IMR-90 (cell line): ENCODE measurements around the gene RMDN3. TPM values are rescaled to one million over a fixed set of nuclear protein-coding genes. Genes with fewer than 3 reads are reported as not detected.

Experiments
- ATAC-seq: fragments of 200-7000 bp; cut with Tn5 transposase; 2 replicates; pipeline ENCODE4 v1.9.1; 2020; ENCODE audit warnings: low read depth, mild to moderate bottlenecking, moderate library complexity
- BruUV-seq: library from RNA; stranded (reverse); fragments of 400-500 nt; replicated peaks from 2 replicates; lab custom pipeline; 2021; lab: Mats Ljungman, UMichigan
- CTCF ChIA-PET: fragments of 300-600 bp; formaldehyde crosslinking; extraction: SDS; loops from one replicate; lab custom pipeline; 2021; ENCODE audit warnings: antibody characterized with exemption; lab: Yijun Ruan, JAX
- POLR2A ChIA-PET: fragments of 300-600 bp; sonication (Branson Sonifier 250); formaldehyde crosslinking; loops from one replicate; lab custom pipeline; 2022; ENCODE audit warnings: antibody characterized with exemption; ENCODE audit not compliant: unreplicated experiment; lab: Charles Lee
- DNase-seq: peaks from one replicate; pipeline ENCODE4 v3.0.0; 2013
- H2AFZ ChIP-seq: replicated peaks from 2 replicates; pipeline ENCODE3; 2013; ENCODE audit warnings: low read length, mild to moderate bottlenecking; ENCODE audit not compliant: poor library complexity
- H2AK5ac ChIP-seq: 2 replicates; pipeline ENCODE4 v1.6.1; 2013; ENCODE audit warnings: low read depth, low read length, inconsistent platforms
- H2AK9ac ChIP-seq: replicated peaks from 2 replicates; pipeline ENCODE3; 2013; ENCODE audit warnings: mild to moderate bottlenecking, low read depth, low read length, moderate library complexity; ENCODE audit not compliant: poor library complexity
- H2BK120ac ChIP-seq: 2 replicates; pipeline ENCODE4 v1.6.1; 2013; ENCODE audit warnings: low read depth, low read length, inconsistent platforms
- H2BK15ac ChIP-seq: 3 replicates; pipeline ENCODE4 v1.6.1; 2013; ENCODE audit warnings: low read depth, low read length, inconsistent platforms
- H2BK20ac ChIP-seq: 2 replicates; pipeline ENCODE4 v1.6.1; 2013; ENCODE audit warnings: low read depth, mild to moderate bottlenecking, inconsistent platforms, low read length, moderate library complexity
- H2BK5ac ChIP-seq: 2 replicates; pipeline ENCODE4 v1.6.1; 2013; ENCODE audit warnings: mild to moderate bottlenecking, low read depth, low read length, inconsistent platforms; ENCODE audit not compliant: poor library complexity, severe bottlenecking
- H3K14ac ChIP-seq: replicated peaks from 2 replicates; pipeline ENCODE4 v1.6.1; 2013; ENCODE audit warnings: low read depth, low read length, inconsistent platforms
- H3K18ac ChIP-seq: 2 replicates; pipeline ENCODE4 v1.6.1; 2013; ENCODE audit warnings: low read depth, low read length, control low read depth
- H3K23ac ChIP-seq: 2 replicates; pipeline ENCODE4 v1.6.1; 2013; ENCODE audit warnings: low read depth, low read length, inconsistent platforms
- H3K27ac ChIP-seq: 2 replicates; pipeline ENCODE4 v1.5.1; 2013; ENCODE audit warnings: mild to moderate bottlenecking, control low read depth, low read length; ENCODE audit not compliant: insufficient read depth
- H3K27me3 ChIP-seq: 2 replicates; pipeline ENCODE4 v1.6.1; 2013; ENCODE audit warnings: low read length; ENCODE audit not compliant: control insufficient read depth, insufficient read depth
- H3K36me3 ChIP-seq: 2 replicates; pipeline ENCODE4 v1.6.1; 2013; ENCODE audit warnings: low read length, mixed read lengths; ENCODE audit not compliant: control insufficient read depth, insufficient read depth
- H3K4ac ChIP-seq: 2 replicates; pipeline ENCODE4 v1.6.1; 2013; ENCODE audit warnings: low read depth, low read length, inconsistent platforms
- H3K4me1 ChIP-seq: 2 replicates; pipeline ENCODE4 v1.6.1; 2013; ENCODE audit warnings: low read length, mixed read lengths; ENCODE audit not compliant: control insufficient read depth, insufficient read depth
- H3K4me2 ChIP-seq: 2 replicates; pipeline ENCODE4 v1.6.1; 2013; ENCODE audit warnings: low read depth, mild to moderate bottlenecking, control low read depth, low read length, moderate library complexity
- H3K4me3 ChIP-seq: 2 replicates; pipeline ENCODE4 v1.5.1; 2013; ENCODE audit warnings: low read depth, mild to moderate bottlenecking, control low read depth, low read length, moderate library complexity; ENCODE audit not compliant: insufficient read depth
- H3K56ac ChIP-seq: 2 replicates; pipeline ENCODE4 v1.6.1; 2013; ENCODE audit warnings: low read length, inconsistent platforms; ENCODE audit not compliant: insufficient read depth; ENCODE audit errors: extremely low read depth
- H3K79me1 ChIP-seq, 2 experiments: 2 replicates each; pipeline ENCODE4 v1.6.1; 2013; ENCODE audit warnings: low read length in 2 of 2, inconsistent platforms in 1 of 2, low read depth in 1 of 2
- H3K9ac ChIP-seq: 2 replicates; pipeline ENCODE4 v1.6.1; 2013; ENCODE audit warnings: low read depth, low read length, control low read depth
- H3K9me1 ChIP-seq: 2 replicates; pipeline ENCODE4 v1.6.1; 2013; ENCODE audit warnings: low read length, inconsistent platforms; ENCODE audit not compliant: insufficient read depth
- H3K9me3 ChIP-seq: 2 replicates; pipeline ENCODE4 v1.6.1; 2013; ENCODE audit warnings: low read length; ENCODE audit not compliant: control insufficient read depth, insufficient read depth
- H4K20me1 ChIP-seq: 2 replicates; pipeline ENCODE4 v1.6.1; 2013; ENCODE audit warnings: low read length, inconsistent platforms; ENCODE audit not compliant: insufficient read depth
- H4K5ac ChIP-seq: 2 replicates; pipeline ENCODE4 v1.6.1; 2013; ENCODE audit warnings: mild to moderate bottlenecking, low read depth, low read length, control low read depth
- H4K8ac ChIP-seq, 2 experiments: 2 replicates each; pipeline ENCODE4 v1.6.1; 2013; ENCODE audit warnings: low read depth in 2 of 2, low read length in 2 of 2, control low read depth in 1 of 2, inconsistent platforms in 1 of 2
- H4K91ac ChIP-seq: 2 replicates; pipeline ENCODE4 v1.6.1; 2013; ENCODE audit warnings: low read depth, low read length, inconsistent platforms; ENCODE audit not compliant: insufficient read depth
- BHLHE40 ChIP-seq: fragments of 150-350 bp; IDR thresholded peaks from 2 replicates; pipeline ENCODE4 v1.6.1; 2016; ENCODE audit warnings: mild to moderate bottlenecking, low read depth, low read length
- CEBPB ChIP-seq: IDR thresholded peaks from 2 replicates; pipeline ENCODE4 v1.6.1; 2012; ENCODE audit warnings: low read depth, low read length, improper control_type of control experiment
- CHD1 ChIP-seq: IDR thresholded peaks from 2 replicates; pipeline ENCODE4 v1.6.1; 2012; ENCODE audit warnings: low read depth, low read length, improper control_type of control experiment
- CTCF ChIP-seq: conservative IDR thresholded peaks from 2 replicates; pipeline ENCODE4 v1.5.1; 2012; ENCODE audit warnings: mild to moderate bottlenecking, low read depth, low read length, improper control_type of control experiment
- FOS ChIP-seq: fragments of 150-350 bp; IDR thresholded peaks from 2 replicates; pipeline ENCODE4 v1.6.1; 2016; ENCODE audit warnings: low read depth, low read length
- MAFK ChIP-seq: IDR thresholded peaks from 2 replicates; pipeline ENCODE4 v1.6.1; 2012; ENCODE audit warnings: low read depth, low read length, improper control_type of control experiment
- MAZ ChIP-seq: IDR thresholded peaks from 2 replicates; pipeline ENCODE4 v1.6.1; 2012; ENCODE audit warnings: low read depth, mild to moderate bottlenecking, low read length, improper control_type of control experiment, moderate library complexity, borderline replicate concordance
- MXI1 ChIP-seq: IDR thresholded peaks from 2 replicates; pipeline ENCODE4 v1.6.1; 2012; ENCODE audit warnings: low read depth, mild to moderate bottlenecking, low read length, moderate library complexity, borderline replicate concordance
- POLR2A ChIP-seq: IDR thresholded peaks from 2 replicates; pipeline ENCODE4 v1.6.1; 2012; ENCODE audit warnings: mild to moderate bottlenecking, low read depth, low read length
- RAD21 ChIP-seq: IDR thresholded peaks from 2 replicates; pipeline ENCODE4 v1.6.1; 2012; ENCODE audit warnings: low read length, improper control_type of control experiment
- RCOR1 ChIP-seq: IDR thresholded peaks from 2 replicates; pipeline ENCODE4 v1.6.1; 2012; ENCODE audit warnings: mild to moderate bottlenecking, low read length, improper control_type of control experiment; ENCODE audit not compliant: insufficient replicate concordance
- RFX5 ChIP-seq: IDR thresholded peaks from 2 replicates; pipeline ENCODE4 v1.8.0; 2012; ENCODE audit warnings: low read depth, mild to moderate bottlenecking, low read length, moderate library complexity
- USF2 ChIP-seq: fragments of 150-350 bp; IDR thresholded peaks from 2 replicates; pipeline ENCODE4 v1.6.1; 2017; ENCODE audit warnings: mild to moderate bottlenecking, antibody characterized with exemption, low read length, low read depth
- WGBS, 2 experiments: methylation state at CpG; one replicate each; pipeline versions ENCODE4 v1.1.5 to v1.1.7; 2013; ENCODE audit warnings: missing lambda C conversion rate in 2 of 2; ENCODE audit not compliant: insufficient read length in 1 of 2; ENCODE audit errors: extremely low coverage in 2 of 2; 5-methylcytosine and 5-hydroxymethylcytosine counted together
- dilution Hi-C: fragments of 300-500 bp; cut with HindIII; formaldehyde crosslinking; loops from one replicate; pipeline ENCODE4 v1.14.3; 2018; ENCODE audit warnings: low sequenced_read_pairs; ENCODE audit not compliant: unreplicated experiment
- in situ Hi-C: fragments of 300-500 bp; cut with MboI; formaldehyde crosslinking; loops from 3 replicates; pipeline ENCODE4 v1.14.3; 2019; ENCODE audit warnings: low sequenced_read_pairs, inconsistent platforms, mixed read lengths
- intact Hi-C: fragments of 100-400 bp; cut with micrococcal nuclease; formaldehyde crosslinking; loops from 2 replicates; pipeline ENCODE4 v1.10.0; 2022
- polyA plus RNA-seq, 3 experiments: library from polyadenylated mRNA; depleted of rRNA; stranded (reverse); fragments of >200 nt; gene quantifications; 2 replicates each; pipeline ENCODE4 v1.2.3, GENCODE V29; 2012; ENCODE audit warnings: low replicate concordance in 1 of 3
- total RNA-seq: library from RNA; depleted of rRNA; stranded (reverse); fragments of >200 nt; gene quantifications from 2 replicates; pipeline ENCODE4 v1.2.3, GENCODE V29; 2012

The RMDN3 gene
- total and polyA plus RNA-seq, 2 of the 4 experiments (the other 2 are of a cell fraction) = 14.7 to 25.7 TPM

GRCh38 chr15:40697916-40698315 is 57.1 kb downstream of the RMDN3 start:
- no peaks in the 10 kb centered on the region for H3K27me3 ChIP-seq
- no TSS peak for BruUV-seq
- in situ Hi-C loops = no loop called here

More at GRCh38 chr15:40697916-40698315, 57.1 kb downstream of the RMDN3 start:
- no peak overlapping the region for H3K56ac ChIP-seq
- dilution Hi-C loops (no loop called here), intact Hi-C loops (no loop called here)
- peaks cover 8% of the 10 kb centered on the region for H3K36me3 ChIP-seq
- no peak overlapping the region for H3K14ac ChIP-seq
- no peak overlapping the region for H2AK5ac ChIP-seq
- no peak overlapping the region for H4K8ac ChIP-seq
- no peak overlapping the region for H3K9ac ChIP-seq
- H3K9me3 ChIP-seq = no peaks in the 10 kb centered on the region
- H2AFZ ChIP-seq = no peak overlapping the region
- TF ChIP-seq RAD21 (no peak), MXI1 (no peak), FOS (no peak), CTCF (no peak), RCOR1 (no peak), USF2 (no peak), BHLHE40 (no peak), MAFK (no peak), MAZ (no peak), POLR2A (no peak), RFX5 (no peak), CHD1 (no peak), CEBPB (no peak)
- ChIA-PET CTCF (no interaction called here), POLR2A (no interaction called here)
- H3K18ac ChIP-seq = no peak overlapping the region
- no peak overlapping the region for H3K27ac ChIP-seq
- H3K9me1 ChIP-seq = no peaks in the 10 kb centered on the region
- ATAC-seq (no peak), DNase-seq (no peak)
- H2BK120ac ChIP-seq = no peak overlapping the region
- no peak overlapping the region for H2BK5ac ChIP-seq
- no peak overlapping the region for H3K4me3 ChIP-seq
- no peak overlapping the region for H3K4me2 ChIP-seq
- peaks cover 3% of the 10 kb centered on the region; the same call in 1 of the 2 replicates for H4K20me1 ChIP-seq
- H3K4ac ChIP-seq = no peak overlapping the region
- H2BK20ac ChIP-seq = no peak overlapping the region
- H3K23ac ChIP-seq = no peak overlapping the region
- H4K91ac ChIP-seq = no peak overlapping the region
- peaks cover 4% of the 10 kb centered on the region; the same call in 1 of the 2 replicates for H3K4me1 ChIP-seq
- no peak overlapping the region for H4K5ac ChIP-seq
- no peak overlapping the region for H2AK9ac ChIP-seq
- WGBS, 2 experiments = no CpG with 5 or more reads among the region's 7 CpGs
- H2BK15ac ChIP-seq = no peak overlapping the region
- peaks cover 15 to 30% of the 10 kb centered on the region in 2 experiments for H3K79me1 ChIP-seq
